HG03159 (cell line): Measurements from ENCODE around the gene NOXO1.

Source experiments
- ATAC-seq: cut with Tn5 transposase; IDR thresholded peaks from one replicate; pipeline ENCODE4 v1.9.1; 2021; ENCODE audit warnings: mild to moderate bottlenecking, moderate library complexity; ENCODE audit not compliant: unreplicated experiment

The NOXO1 gene

DNA sequence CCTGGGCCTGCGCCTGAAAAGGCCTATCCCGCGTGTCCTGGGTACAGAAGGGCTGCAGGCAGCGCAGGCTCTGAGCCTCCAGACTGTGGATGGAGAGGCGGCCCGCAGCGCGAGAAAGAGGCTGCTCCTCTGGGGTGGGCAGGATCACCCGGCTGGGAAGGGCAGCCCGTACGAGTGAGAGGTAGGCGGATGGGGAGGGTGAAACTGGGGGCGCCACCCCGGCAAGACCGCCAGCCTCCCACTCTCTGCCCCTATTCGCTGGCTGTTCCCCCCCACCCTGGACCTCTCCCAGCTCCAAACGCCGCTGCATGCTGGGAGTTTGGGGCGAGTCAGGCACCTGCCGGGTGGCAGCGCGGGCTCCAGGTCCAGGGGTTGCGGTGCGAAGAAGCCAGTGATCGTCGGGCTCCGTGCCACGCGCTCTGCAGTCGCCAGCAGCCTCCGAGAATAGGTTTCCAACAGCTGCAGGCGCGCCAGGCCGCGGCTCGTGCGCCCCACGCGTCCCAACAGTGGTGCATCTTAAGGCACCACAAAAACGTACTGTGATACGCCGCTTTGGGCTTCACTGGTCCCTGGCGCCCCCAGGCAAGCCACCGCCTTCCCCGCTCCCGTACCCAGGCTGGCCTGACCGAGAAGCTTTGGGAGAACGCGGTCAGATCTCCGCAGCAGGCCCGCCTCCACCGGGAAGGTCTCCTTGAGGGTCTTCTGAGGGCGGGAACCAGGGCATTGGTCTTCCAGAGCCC, 1.1 kb downstream of the NOXO1 start:
- no peak for ATAC-seq

- ATAC-seq, result no peak
Observed at GRCh38 chr16:1979271-1980029, 1.8 kb downstream of the NOXO1 start.

DNA sequence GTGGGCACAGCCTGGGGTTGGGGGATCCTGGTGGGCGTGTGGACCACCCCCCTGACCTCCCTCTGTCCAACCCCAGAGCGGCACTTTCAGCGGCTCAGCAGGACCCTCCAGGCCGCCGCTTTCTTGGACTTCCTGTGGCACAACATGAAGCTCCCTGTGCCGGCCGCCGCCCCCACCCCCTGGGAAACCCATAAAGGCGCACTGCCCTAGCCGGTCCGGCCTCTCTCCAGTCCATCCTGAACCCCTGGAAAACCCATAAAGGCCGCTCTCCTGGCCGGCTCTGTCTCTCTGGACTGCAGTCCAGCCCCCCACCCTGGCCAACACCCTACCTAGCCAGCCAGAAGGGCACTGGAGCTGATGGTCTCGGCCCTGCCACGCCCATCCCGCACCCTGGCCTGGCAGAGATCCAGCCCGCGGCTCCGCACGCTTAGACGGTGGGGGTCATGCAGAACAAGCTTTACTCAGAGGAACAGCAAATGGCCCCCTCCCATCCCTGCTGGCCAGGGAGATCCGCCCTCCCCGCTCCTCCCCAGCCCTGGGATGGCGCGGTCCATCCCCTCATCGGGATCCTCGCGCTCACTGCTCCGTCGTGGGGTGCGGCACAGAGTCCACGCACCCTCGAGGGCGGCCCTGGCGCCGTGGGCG, 2.7 kb downstream of the NOXO1 start:
- no peak for ATAC-seq

DNA sequence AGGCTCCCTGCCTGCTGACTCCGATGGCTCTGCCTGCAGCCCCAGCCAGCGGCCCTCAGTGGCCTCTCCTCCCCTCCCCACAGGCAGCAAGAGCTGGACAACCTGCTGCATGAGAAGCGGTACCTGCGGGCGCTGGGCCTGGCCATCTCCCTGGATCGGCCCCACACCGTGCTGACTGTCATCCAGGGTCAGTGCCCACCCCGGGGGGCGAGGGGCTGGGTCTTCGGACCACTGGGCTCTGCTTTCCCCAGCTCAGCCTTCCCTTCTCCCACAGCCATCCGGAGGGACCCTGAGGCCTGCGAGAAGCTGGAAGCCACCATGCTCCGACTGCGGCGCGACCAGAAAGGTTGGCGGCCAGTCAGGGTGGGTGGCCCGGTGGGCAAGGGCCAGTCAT, 3.4 kb downstream of the NOXO1 start:
- no peak for ATAC-seq

- no peak for ATAC-seq
Observed at GRCh38 chr16:1976951-1977874, 4.1 kb downstream of the NOXO1 start.

- ATAC-seq, result no peak
Observed at GRCh38 chr16:1976216-1976520, 5.1 kb downstream of the NOXO1 start.

- no peak for ATAC-seq
Observed at GRCh38 chr16:1975432-1976215, 5.6 kb downstream of the NOXO1 start.

- no peak for ATAC-seq
Observed at GRCh38 chr16:1974157-1975070, 6.9 kb downstream of the NOXO1 start.

DNA sequence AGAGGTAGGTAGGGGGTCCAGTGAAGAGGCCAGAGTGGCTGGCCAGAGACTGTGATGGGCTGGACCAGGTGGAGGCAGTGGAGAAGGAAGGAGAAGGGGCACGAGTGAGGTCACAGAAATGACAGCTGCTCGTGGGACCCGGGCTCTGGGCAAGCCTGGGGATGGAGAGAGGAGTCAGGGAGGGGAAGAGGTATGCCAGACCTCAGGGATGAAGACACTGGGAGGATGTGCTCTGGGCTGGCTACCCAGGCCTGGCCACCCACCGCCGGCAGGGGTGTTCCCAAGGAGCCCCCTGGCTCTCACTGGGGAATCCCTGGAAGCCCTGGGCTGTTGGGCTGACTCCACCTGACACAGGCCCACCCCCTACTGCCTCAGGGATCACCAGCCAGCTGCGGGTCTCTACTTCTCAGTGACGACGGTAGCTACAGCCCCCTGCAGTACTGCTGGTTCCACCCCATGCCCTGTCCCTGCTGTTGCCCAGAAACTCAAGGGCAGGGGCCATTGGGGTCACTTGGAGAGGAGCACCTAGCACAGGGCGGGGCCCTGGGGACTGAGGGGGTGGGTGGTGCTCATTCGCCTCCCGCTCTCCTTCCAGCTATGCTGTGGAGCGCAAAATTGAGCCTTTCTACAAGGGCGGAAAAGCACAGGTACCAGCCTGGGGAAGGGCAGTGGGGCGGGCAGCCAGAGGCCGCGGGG, 7.7 kb downstream of the NOXO1 start:
- no peak for ATAC-seq

DNA sequence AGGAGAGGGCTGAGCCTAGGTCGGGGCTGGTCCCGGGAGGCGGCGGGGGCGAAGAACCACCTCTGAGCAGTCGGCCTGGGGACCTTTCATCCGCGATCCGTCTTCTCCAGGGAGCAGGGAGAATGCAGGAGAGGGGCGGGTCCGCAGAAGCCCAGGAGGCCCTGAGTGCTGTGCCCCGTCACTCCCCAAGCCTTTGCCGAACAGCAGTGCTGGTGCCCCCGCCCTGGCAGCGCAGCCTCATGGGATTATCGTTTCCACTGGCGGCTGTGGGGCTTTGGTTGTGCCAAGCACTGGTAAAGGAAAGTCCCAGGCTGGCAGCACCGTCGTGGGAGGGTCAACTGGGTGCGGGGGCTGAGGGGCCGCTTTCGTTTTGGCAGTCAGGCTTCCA, 8.8 kb downstream of the NOXO1 start:
- no peak for ATAC-seq

DNA sequence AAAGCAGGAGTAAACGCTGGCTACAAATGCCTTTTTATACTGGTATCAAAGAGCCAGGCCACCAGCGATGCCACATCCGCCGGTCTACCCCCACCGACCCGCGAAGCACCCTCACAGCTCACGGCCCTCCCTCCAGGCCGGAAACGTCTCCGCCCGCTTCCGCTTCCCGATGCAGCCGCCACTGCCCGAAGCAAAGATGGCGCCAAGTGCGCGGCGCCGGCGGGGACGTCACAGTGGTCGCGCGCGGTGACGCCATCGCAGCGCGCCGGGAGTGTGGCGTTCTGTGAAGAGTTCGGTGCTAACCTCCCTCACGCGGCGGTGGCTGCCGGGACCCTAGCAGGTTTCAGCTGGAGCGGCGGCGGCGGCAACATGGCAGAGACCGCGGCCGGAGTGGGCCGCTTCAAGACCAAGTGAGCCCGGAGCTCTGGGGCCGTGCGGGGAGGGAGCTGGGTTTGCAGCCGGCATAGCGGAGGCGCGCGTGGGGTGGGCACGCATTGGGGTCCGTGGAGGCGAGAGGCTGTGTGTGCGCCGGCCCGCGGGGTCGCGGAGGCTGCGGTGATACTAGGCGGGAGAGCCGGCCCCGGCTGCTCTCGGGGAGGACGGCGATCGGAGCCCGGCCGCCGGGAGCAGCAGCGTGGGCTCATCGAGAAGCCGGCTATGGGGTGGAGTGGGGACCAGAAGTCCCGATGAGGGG, 9.3 kb downstream of the NOXO1 start, which contains the start of gene TBL3:
Gene TBL3 (plus strand): TSS at position 258 of the 694 bp plus-strand sequence. CDS start 112 bp downstream, at position 370.
- peak; percentile 80 for ATAC-seq

GRCh38 chr16:1968146-1968953, 12.9 kb downstream of the NOXO1 start:
- ATAC-seq, result no peak

- no peak for ATAC-seq
Observed at GRCh38 chr16:1966460-1966859, 14.8 kb downstream of the NOXO1 start, which contains the start of gene RNF151. Gene RNF151 (plus strand): TSS chr16:1966856. CDS start chr16:1966882, 26 bp downstream.

DNA sequence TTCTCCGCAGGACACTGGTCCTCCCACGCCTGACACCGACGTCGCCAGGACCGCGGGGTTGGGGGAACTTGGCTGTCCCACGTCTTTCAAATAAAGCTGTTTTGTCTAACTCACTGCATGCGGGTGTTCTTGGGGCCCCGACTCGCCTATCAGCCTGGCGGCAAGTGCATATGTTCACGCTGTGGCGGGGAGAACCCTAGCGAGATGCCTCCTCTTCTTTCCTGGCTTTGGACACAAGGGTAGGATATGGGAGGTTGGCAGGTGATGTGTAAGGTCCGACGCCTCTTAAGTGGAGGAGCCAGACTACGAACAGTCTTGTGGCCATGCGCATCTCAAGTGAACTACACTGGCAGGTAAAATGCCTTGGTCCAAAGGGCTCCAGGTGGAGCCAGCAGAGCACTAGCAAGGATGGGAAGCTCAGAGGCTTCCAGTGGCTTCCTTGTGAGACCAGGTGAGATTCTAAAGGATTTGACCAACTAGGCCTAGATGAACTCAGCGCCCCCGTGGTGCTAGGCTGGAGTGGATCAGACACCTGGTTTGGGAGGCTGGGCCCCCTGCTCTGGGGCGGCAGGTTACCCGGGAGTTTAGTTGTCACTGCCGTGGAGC, 15.8 kb downstream of the NOXO1 start:
- peak; percentile 2 for ATAC-seq

DNA sequence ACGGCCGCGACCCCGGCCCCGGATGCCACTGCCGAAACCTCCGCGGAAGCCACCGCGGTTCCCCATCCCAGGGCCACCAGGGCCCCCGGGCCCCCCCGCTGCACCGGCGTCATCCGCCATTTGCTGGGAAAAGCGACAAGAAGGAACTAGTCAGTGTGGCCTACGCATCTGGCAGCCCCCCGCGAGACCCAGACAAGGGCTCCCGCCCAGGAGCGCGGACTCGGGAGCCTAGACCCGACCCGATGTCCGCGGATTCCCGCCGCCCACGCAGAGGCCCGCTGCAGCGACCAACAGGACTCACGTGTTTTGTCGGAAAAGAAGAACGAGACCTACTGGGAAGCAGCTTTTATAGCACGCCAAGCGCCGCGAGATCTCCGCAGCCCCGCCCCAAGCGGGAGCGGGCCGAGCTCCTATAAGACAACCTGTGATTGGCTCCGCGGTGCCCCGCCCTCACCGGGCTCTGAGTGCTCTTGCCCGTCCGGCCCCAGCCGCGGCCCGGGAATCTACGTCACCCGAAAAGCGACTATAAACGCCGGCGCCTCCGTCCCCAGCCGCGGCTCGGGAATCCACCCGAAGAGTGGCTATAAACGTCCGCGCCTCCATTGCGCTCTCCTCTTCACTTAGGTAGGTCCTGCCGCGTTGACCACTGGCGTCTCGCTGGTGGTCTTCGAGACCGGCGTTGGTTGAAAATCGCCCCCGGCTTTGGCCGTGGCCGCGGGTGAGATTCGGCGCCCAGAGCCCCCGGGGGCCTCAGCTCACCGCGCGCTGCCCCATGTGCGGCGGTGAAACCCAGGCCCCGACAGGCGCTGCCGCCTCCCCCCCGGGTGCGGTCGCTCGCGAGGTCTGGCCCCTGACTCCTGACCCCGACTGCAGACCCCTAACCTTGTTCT, 16.5 kb downstream of the NOXO1 start, which contains the start of gene RPS2:
Gene RPS2 (minus strand): TSS at position 321 of the 890 bp plus-strand sequence. CDS start 201 bp downstream, at position 120.
- peak; percentile 75 for ATAC-seq
